Ecto neural progenitor cell (in vitro differentiated cells): ENCODE results near the gene MYOC.
"Not testable (repeated sequence)": the region's sequence is repeated elsewhere in the genome, so short reads cannot be mapped to it uniquely, and the experiment has no call there.

ENCODE experiments used
- DNase-seq: peaks from one replicate; pipeline ENCODE4 v3.0.0-alpha.2; 2018; ENCODE audit warnings: low spot score

Gene MYOC

GRCh38 chr1:171653796-171654195, 1.3 kb upstream of the MYOC start:
- DNase-seq, result no peak

GRCh38 chr1:171646249-171646560, 6.3 kb downstream of the MYOC start:
- DNase-seq, result no peak

GRCh38 chr1:171645553-171646248, 6.8 kb downstream of the MYOC start:
- DNase-seq, result no peak

- peak; percentile 83 for DNase-seq
These were observed 7.5 kb downstream of the MYOC start for GRCh38 chr1:171644805-171645483.

- no peak for DNase-seq
These were observed 9.3 kb downstream of the MYOC start for GRCh38 chr1:171643156-171643555.

- DNase-seq, result no peak
These were observed 10.3 kb downstream of the MYOC start for GRCh38 chr1:171642197-171642596.

GRCh38 chr1:171641076-171641864, 11.2 kb downstream of the MYOC start:
- no peak for DNase-seq

- no peak for DNase-seq
These were observed 12.3 kb downstream of the MYOC start for GRCh38 chr1:171640225-171640624.

- no peak for DNase-seq
These were observed 14.4 kb downstream of the MYOC start for GRCh38 chr1:171637928-171638576.

- no peak for DNase-seq
These were observed 16.3 kb downstream of the MYOC start for GRCh38 chr1:171636141-171636540.

GRCh38 chr1:171635661-171636060, 16.8 kb downstream of the MYOC start:
- no peak for DNase-seq

GRCh38 chr1:171628225-171628624, 24.3 kb downstream of the MYOC start:
- no peak for DNase-seq

GRCh38 chr1:171627020-171627419, 25.5 kb downstream of the MYOC start:
- no peak for DNase-seq

- no peak for DNase-seq
These were observed 27.3 kb downstream of the MYOC start for GRCh38 chr1:171625225-171625624.

GRCh38 chr1:171623651-171624331, 28.7 kb downstream of the MYOC start:
- no peak for DNase-seq

GRCh38 chr1:171622152-171622462, 30.4 kb downstream of the MYOC start, which contains the start of gene MYOCOS:
TSS of gene MYOCOS (plus strand) at chr1:171622243. CDS start at chr1:171623884, 1,641 bp downstream.
- no peak for DNase-seq

GRCh38 chr1:171616586-171616985, 35.9 kb downstream of the MYOC start:
- no peak for DNase-seq

- DNase-seq, result not testable (repeated sequence)
These were observed 37.2 kb downstream of the MYOC start for GRCh38 chr1:171615122-171615906.

- DNase-seq, result no peak
These were observed 39.2 kb downstream of the MYOC start for GRCh38 chr1:171613282-171613681.

- DNase-seq, result no peak
These were observed 41.2 kb downstream of the MYOC start for GRCh38 chr1:171611306-171611705.

- no peak for DNase-seq
These were observed 42.1 kb downstream of the MYOC start for GRCh38 chr1:171610385-171610784.
